GM12872 (cell line): ENCODE results near the gene SORCS2.

Source experiments
- TF ChIP-seq, protein P1 (sequence below): IDR thresholded peaks from 3 replicates; pipeline ENCODE4 v1.5.1; 2011; ENCODE audit warnings: low read depth, mild to moderate bottlenecking, low read length, moderate library complexity; ENCODE audit not compliant: insufficient read depth

Gene SORCS2

DNA sequence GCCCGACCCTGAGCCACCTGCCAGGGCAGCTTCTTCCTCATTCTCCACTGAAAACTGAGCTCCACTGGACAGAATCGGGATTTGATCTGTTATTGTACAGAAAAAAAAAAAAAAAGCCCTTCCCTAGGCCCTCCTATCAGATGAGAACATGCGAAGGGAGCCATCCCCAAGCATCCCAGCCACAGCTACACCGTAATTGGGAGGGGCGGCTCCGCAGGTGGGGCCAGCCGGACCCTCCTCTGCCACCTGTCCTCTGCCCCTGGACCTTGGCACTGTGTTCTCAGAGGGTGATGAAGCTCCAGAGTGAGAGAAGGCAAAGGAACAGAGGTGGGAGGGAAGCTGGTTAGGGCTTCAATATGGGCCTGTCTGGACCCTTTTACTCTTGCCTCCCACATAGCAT, 482.4 kb downstream of the SORCS2 start:
- TF ChIP-seq, protein P1, sequence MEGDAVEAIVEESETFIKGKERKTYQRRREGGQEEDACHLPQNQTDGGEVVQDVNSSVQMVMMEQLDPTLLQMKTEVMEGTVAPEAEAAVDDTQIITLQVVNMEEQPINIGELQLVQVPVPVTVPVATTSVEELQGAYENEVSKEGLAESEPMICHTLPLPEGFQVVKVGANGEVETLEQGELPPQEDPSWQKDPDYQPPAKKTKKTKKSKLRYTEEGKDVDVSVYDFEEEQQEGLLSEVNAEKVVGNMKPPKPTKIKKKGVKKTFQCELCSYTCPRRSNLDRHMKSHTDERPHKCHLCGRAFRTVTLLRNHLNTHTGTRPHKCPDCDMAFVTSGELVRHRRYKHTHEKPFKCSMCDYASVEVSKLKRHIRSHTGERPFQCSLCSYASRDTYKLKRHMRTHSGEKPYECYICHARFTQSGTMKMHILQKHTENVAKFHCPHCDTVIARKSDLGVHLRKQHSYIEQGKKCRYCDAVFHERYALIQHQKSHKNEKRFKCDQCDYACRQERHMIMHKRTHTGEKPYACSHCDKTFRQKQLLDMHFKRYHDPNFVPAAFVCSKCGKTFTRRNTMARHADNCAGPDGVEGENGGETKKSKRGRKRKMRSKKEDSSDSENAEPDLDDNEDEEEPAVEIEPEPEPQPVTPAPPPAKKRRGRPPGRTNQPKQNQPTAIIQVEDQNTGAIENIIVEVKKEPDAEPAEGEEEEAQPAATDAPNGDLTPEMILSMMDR: no peak

- TF ChIP-seq, protein P1: no peak
Measured at GRCh38 chr4:7675136-7675535, 482.8 kb downstream of the SORCS2 start.

- TF ChIP-seq, protein P1: no peak
Measured at GRCh38 chr4:7675612-7676320, 483.4 kb downstream of the SORCS2 start.

GRCh38 chr4:7676398-7676922, 484.1 kb downstream of the SORCS2 start:
- TF ChIP-seq, protein P1: no peak

- TF ChIP-seq, protein P1: no peak
Measured at GRCh38 chr4:7677086-7677485, 484.7 kb downstream of the SORCS2 start.

DNA sequence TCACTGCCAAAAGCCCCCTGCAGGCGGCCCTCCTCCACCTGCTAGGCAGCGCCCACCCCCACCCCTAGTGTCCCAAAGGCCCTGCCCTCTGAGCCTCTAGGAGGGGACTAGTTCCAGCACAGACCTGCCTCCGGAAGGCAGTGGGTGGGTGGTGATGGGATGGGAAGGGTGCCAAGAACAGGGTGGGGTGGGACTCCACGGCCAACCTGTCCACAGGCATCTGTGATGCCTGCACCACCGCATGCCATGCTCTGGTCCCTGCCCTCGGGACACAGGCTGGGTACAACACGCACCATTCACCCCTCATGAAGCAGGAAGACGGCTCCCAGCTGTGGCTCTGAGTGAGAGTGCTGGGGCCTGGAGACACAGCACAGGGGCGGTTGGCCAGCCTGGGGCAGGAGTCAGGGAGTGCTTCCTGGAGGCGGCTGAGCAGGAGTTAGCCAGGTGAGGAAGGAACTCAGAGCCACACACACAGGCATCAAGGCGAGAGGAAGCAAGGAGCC, 485.5 kb downstream of the SORCS2 start:
- TF ChIP-seq, protein P1: no peak

- TF ChIP-seq, protein P1: no peak
Measured at GRCh38 chr4:7678318-7678852, 486.0 kb downstream of the SORCS2 start.
